ENCODE results near the gene HIPK4.
"Not testable (repeated sequence)": the region's sequence is repeated elsewhere in the genome, so short reads cannot be mapped to it uniquely, and the experiment has no call there.

HIPK4 gene, protein sequence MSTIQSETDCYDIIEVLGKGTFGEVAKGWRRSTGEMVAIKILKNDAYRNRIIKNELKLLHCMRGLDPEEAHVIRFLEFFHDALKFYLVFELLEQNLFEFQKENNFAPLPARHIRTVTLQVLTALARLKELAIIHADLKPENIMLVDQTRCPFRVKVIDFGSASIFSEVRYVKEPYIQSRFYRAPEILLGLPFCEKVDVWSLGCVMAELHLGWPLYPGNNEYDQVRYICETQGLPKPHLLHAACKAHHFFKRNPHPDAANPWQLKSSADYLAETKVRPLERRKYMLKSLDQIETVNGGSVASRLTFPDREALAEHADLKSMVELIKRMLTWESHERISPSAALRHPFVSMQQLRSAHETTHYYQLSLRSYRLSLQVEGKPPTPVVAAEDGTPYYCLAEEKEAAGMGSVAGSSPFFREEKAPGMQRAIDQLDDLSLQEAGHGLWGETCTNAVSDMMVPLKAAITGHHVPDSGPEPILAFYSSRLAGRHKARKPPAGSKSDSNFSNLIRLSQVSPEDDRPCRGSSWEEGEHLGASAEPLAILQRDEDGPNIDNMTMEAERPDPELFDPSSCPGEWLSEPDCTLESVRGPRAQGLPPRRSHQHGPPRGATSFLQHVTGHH

DNA sequence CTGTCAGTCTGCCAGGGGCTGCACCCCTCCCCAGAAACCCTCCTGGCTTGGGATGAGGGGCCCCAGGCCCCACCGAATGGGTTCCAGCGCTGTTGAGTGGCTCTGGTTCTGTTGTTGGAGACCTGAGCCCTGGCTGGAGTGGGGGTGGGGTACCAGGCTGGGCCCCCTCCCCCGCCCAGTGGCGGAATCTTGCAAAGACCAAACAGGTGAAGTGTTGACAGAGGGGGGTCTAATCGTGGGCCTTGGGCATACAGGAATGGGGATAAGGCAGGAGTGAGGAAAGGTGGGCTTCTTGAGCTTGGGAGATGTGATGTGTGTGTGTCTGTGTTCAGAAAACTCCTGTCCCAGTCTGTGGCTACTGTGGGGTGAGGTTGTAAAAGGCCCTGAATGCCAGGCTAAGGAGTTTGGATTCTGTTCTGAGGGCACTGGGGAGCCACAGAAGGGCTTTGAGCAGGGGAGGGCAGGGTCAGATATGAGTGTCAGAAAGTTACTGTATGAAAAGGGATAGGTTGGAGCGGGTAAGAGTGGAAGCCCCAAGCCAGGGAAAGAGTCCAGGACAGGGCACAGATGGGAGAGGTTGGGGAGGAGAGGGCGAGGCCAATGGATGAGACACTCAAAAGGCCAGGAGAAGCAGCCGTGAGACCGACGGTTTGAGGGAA, at the start of gene HIPK4:
Gene HIPK4, minus strand, starts transcription at position 98 of the 659 bp plus-strand sequence. CDS start 279 bp downstream, outside the sequence.
- DNase-seq, result no peak

DNA sequence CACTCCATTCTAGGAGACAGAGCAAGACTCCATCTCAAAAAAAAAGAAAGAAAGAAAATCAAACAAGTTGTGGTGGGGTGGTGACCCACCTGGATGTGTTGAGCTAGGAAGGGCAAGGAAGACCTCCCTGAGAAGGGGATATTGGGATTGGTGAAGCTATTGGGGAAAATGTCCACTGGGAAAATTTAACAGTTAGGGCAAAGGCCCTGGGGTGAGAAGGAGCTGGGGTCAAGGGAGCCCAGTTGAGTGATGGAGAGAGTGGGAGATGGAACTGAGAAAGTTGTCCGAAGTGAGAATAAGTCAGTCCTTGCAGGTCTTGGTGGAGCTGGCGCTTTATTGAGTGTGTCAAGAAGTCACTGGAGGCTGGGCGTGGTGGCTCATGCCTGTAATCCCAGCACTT, 48.3 kb upstream of the HIPK4 start:
- DNase-seq, result no peak

DNA sequence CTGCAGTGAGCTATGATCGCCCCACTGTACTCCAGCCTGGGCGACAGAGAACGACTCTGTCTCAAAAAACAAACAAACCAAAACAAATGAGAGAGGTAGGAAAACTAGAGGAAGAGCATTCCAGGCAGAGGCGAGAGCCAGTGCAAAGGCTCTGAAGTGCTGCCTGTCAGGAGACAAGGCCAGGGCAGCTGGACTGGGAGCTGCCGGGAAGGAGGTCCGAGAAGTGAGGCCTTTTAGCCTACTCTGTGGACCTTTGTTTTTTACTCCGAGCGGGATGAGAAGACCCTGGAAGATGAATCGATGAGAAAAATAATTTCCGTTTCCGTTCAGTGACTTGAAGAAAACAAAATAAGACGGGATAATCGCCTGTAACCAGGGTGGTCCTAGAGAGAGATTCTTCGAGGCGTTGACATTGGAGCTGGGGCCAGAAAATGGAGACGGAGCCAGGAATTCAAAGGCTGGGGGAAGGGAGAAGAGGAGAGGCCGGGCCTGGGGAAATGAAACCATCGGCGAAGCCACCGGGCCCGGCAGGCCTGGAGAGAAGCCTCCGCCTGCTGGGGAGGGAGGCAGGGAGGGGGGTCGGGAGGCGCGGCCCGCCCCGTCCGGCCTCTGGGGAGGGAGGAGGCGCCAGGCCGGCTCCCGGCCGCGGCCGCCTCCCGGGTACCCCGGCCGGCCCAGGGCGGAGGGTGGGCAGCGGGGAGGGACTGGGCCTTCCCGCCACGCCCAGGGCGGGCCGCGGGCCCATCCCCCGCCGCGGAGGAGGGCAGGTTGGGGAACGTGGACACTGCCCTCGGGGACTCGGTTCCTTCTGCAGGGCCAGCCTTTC, 43.6 kb upstream of the HIPK4 start:
- DNase-seq, result peak; percentile 35 to 37

DNA sequence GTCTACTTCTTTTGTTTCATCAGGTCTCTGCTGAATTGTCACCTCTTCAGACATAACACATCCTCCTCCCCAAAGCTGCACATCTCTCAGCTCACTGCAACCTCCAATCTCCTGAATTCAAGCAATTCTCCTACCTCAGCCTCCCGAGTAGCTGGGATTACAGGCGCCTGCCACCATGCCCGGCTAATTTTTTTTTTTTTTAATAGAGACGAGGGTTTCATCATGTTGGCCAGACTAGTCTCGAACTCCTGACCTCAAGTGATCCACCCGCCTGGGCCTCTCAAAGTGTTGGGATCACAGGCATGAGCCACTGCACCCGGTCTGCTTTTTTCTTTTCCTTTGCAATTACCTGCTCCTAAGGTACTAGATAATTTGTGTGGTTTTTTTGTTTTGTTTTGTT, 42.8 kb upstream of the HIPK4 start:
- not testable (repeated sequence) for DNase-seq

DNA sequence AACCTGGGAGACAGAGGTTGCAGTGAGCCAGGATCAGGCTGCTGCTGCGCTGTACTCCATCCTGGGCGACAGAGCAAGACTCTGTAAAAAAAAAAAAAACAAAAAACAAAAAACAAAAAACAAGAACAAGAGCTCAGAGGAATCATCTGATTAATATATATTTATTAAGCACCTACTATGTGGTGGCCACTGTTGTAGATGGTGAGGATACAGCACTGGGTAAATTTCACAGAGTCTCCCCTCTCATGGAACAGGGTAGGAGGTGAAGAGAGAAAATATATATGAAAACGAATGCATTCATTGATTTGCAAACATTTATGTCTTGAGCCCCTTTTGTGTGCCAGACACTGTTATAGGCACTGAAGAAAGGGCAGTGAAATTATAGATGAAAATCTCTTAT, 41.7 kb upstream of the HIPK4 start:
- DNase-seq, result no peak

DNA sequence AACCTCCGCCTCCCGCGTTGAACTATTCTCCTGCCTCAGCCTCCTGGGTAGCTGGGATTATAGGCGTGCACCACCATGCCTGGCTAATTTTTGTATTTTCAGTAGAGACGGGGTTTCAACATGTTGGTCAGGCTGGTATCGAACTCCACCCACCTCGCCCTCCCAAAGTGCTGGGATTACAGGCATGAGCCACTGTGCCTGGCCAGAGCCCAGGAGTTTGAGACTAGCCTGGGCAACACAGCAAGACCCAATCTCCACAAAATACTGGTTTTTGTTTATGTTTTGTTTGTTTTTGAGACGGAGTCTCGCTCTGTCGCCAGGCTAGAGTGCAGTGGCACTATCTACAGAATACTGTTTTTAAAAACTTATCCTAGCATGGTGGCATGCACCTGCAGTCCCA, 40.3 kb upstream of the HIPK4 start:
- not testable (repeated sequence) for DNase-seq

DNA sequence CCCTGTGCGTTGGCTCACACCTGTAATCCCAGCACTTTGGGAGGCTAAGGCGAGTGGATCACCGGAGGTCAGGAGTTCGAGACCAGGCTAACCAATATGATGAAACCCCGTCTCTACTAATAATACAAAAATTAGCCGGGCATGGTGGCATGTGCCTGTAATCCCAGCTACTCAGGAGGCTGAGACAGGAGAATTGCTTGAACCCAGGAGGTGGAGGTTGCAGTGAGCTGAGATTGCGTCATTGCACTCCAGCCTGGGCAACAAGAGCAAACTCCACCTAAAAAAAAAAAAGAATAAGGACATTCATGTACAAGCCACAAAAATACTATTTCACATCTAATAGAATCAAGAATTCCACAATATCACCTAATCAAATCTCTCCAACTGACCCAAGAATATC, 38.2 kb upstream of the HIPK4 start:
- DNase-seq, result not testable (repeated sequence)

DNA sequence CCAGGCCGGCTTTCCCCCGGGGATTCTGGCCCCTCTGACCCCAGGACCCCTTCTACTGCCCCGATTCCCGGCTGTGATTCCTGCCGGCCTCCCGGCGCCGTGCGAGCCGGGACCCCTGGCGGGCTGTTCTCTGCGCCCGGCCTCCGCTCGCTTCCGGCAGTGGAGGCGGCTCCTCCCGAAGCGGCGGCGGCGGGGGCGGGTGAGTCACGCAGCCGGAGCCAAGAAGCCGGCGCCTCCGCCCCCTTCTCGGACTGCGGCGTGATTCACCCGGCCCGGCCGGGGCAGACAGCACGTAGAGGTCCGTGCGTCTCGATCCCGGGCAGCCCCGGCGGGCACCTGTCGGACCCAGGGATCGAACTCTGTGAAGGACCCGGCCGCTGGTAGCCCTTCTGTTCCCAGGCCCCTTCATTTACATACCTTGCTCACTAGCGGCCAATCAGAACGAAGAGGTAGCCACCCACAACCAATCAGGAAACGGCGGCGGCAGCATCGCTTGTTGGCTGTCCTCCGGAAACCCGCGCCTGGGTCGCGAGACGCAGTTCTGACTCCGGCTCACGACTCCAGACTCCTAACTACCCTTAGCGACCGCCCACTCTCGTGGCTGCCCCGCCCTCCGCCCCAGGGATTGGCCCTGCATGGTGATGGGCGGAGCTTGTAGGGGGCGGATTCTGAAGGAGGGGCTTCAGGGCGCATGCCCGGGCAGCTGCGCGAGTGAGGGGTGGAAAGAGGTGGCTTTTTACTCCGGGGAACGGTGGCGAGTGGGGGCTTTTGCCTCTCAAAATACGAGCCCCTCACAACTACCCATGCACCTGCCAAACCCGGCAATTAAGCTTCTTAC, 35.7 kb upstream of the HIPK4 start, which contains the start of gene SERTAD1:
Gene SERTAD1, minus strand, starts transcription at position 543 of the 838 bp plus-strand sequence. CDS start 2,446 bp downstream, outside the sequence.
- DNase-seq, result peak; percentile 100

DNA sequence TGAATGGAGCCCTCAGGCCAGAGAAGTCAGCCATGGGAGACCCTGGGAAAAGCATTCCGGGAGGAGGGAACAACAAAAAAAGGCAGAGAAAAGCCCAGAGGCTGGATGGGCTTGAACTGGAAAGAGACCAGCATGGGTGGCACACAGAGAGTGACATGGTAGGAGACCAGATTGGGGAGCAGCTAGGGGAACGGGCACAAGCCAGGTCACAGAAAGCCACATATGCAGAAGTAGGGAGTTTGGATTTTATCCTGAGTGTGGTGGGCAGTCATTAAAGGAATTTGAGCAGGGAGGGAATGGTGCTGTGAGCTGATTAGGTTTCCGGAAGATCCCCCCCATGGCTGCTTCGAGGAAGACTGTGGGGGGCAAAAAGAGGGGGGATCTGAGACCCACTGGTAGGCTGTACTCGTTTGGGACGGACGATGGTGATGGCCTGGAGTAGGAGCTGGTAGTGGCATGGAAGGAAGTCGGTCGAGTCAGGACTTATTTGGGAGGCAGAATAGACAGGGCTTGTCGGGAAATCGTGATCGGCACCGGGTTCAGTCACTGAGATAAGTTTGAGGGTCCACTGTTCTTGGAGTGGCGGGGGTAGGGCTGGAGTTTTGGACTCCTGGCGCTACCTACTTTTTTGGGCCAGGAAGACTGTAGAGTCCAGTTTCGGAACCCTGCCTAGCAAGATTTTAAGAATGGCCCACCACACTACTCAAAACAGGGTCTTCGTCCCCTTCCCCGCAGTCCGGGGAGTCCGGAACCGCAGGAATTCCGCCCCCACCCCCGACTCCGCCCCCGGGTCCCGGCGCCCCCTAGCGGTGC, 34.9 kb upstream of the HIPK4 start:
- DNase-seq, result peak in 1 of 2 experiments; percentile 12

DNA sequence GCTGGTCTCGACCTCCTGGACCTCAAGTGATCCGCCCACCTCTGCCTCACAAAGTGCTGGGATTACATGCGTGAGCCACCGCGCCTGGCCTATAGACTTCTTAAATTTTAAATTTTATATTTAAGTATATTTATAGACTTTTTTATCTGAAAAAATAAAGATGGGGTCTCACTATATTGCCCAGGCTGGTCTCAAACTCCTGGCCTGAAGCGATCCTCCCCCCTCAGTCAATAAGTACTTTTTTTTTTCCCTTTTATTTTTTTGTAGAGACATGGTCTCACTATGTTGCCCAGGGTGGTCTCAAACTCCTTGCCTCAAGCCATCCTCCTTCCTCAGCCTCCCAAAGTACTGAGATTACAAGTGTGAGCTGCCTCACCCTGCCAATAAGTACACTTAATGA, 34.0 kb upstream of the HIPK4 start:
- DNase-seq, result no peak

DNA sequence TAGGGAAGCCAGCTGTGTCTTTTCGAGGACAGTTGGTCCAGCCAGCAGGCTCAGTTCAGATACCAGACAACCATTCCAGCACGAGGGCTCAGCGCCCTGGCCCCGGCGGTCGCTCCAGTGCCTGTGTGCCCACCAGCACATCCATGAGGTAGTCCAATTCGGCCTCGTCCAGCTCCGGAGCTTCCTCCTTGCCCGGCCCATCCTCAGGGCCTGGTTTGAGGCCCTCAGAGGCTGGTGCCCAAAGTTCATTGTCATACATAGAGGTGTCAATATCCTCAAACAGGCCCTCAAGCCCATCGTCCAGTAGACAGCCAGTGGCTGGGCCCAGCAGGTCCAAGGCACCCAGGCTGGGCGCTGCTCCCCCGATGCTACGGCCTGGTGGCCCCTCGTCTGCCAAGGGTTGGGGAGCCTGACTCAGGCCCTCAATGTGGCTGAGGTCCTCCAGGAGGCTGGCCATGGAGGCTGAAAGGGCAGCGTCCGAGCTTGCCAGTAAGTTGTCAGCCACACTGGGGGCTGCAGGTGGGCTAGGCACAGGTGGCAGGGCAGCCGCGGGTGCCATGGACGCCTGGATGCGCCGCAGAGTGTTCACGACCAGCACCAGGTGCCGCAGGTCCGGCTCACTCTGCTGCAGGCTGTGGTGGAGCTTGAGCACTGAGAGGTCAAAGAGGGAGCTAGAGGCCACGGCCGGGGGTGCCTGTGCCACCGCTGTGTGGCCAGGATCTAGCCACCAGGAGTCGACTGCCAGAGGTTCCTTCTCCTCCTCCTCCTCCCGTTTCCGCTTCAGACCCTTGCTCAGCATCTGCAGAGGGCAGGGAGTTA, 33.0 kb upstream of the HIPK4 start:
- no peak for DNase-seq

DNA sequence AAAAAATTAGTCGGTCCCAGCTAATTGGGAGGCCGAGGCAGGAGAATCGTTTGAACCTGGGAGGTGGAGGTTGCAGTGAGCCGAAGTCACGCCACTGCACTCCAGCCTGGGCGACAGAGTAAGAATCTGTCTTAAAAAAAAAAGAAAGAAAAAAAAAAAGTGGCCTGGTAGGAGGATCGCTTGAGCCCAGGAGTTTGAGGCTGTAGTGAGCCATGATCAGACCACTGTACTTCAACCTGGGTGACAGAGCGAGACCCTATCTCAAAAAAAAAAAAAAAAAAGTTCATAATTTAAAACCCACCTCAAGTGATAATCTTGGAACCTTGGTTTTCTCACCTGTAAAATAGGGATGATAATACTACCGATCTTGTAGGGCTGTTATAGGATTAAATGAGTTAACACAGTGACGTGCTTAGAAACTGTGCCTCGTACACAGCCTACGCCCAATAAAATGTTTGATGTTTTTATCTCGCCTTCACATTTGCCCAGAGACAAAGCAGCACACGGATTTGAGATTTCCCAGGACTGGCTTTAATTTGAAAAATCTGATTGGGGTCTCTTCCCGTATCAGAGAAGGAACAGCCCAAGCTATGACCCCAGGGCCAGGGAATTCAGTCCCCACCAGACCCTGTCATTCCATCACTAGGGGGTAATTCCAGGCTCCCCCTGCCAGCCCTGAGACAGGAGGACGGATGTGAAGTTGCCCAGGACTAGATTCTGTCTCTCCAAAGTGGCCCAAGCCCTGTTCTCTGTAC, 32.2 kb upstream of the HIPK4 start:
- no peak for DNase-seq

DNA sequence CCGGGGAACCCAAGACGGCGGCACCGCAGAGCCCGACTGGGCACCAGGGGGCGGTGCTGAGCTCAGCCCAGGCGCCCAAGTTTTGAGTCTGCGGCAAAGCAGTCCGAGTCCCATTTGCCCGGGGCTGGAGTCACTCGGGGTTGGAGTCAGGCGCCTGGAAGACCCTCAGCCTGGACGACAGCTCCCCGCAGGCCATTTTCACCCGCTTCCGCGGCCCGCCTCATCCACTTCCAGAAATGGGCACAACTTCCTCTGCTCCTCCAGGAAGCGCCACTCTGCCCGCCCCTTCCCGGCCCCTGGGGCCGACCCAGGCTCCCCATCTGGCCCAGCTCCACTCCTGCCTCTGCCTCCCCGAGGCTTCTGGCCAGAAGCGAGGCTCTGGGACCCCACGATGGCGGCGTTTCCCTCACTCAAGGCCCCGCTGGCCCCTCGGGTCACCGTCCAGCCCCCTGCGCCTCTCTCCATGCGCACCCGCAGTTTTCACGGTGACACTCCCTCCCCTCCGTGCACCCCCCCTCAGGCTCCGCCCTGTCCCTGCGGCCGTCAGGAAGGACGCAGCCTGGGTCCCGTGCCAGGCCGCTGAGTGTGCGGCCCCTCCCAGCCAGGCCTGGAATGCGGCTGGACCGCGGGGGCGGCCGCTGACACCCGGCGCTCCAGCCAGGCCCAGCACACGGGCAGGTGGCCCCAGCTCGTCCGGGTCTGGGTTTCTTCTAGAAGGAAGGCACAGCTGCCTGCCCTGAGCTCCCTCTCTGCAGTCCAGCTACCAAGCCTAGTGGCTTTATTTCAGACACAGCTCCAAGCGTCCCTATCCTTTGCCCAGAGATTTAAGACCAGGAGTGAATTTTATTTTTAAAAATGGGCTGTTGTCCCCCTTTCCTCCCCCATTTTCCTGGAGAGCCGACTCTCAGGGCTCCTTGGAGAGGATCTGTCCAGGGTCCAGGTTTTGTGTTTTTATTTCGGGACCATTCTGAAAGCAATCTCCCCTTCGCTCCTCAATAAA, 31.1 kb upstream of the HIPK4 start:
- peak; percentile 63 to 67 for DNase-seq

DNA sequence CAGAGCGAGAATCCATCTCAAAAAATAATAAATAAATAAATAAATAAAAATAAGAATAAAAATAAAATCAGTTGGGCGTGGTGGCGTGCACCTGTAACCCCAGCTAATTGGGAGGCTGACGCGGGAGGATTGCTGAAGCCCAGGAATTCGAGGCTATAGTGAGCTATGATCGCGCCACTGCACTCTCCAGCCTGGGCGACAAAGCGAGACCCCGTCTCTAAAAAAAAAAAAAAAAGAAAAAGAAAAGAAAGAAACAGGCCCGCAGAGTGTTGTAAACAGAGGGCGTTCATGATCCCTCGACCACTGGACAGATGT, 30.4 kb upstream of the HIPK4 start:
- DNase-seq, result no peak

DNA sequence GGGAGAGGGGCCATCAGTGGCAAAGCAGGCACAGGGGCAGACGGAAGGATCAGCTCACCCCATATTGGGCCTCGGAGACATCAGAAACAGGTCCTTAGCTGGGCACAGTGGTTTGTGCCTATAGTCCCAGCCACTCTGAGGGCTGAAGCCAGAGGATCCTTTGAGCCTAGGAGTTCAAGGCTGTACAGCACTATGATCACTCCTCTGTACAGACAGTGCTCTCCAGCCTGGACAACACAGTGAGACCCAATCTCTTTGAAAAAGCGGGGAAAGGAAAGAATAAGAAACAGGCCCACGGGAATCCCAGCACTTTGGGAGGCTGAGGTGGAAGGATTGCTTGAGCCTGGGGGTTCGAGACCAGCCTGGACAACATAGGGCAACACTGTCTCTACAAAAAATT, 29.8 kb upstream of the HIPK4 start:
- no peak for DNase-seq

DNA sequence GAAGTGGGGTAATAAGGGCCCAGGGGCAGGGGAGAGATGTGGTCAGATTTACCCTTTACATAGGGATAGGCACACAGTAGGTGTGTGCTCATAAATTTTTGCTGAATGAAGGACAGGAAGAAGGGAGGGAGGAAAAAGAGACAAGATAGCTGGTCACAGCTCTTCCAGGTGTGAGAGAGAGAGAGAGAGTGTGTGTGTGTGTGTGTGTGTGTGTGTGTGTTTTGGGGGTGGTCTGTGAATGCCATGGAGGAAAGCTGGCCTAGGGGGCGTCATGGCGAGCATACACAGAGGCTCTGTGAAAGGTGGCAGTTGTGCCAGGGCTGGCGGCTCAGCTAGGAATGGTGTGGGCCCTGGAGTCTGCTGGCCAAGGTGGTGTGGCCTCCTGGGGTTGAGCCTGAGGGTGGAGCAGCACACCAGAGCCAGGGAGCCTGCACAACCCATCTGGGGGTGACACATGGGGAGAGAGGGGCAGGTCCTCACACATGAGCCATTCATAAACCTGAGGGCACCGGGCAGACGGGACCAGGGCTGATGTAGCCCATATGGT, 29.2 kb upstream of the HIPK4 start:
- DNase-seq, result no peak

DNA sequence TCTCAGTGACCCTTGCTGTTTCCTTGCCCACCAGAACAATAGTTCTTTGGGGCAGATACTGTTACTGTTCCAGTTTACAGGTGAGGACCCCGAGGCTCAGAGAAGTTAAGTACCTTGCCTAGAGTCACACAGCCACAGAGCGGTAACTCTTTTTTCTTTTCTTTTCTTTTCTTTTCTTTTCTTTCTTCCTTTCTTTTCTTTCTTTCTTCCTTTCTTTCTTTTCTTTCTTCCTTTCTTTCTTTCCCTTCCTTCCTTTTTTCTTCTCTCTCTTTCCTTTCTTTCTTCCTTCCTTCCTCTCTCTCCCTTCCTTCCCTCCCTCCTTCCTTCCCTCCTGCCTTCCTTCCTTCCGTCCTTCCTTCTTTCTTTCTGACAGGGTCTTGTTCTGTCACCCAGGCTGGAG, 28.1 kb upstream of the HIPK4 start:
- DNase-seq, result no peak

DNA sequence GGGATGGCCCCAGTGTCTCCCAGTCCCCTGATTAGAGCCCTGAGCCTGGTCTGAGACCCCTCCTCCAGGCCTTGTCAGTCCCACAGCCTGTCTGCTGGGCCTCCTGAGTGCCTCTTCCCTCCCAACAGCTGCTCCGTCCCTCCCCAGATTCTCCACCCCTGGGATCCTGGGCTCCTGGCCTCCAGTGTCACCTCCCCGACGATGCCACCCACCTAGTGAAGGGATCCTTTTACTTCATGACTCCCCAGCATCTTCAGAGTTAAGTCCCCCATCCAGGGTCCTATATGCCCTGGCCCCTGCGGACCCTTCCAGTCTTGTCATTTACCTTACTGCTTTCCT, 27.6 kb upstream of the HIPK4 start:
- DNase-seq, result no peak
